ENCODE data around the gene CACNA2D3. TPM values are rescaled to one million over a fixed set of nuclear protein-coding genes. Genes with fewer than 3 reads are reported as not detected.

CACNA2D3 gene
- polyA plus RNA-seq, 1 donor (not counting 4 experiments of a cell fraction or from before 2014, with no cell fraction given): 0.08 TPM

DNA sequence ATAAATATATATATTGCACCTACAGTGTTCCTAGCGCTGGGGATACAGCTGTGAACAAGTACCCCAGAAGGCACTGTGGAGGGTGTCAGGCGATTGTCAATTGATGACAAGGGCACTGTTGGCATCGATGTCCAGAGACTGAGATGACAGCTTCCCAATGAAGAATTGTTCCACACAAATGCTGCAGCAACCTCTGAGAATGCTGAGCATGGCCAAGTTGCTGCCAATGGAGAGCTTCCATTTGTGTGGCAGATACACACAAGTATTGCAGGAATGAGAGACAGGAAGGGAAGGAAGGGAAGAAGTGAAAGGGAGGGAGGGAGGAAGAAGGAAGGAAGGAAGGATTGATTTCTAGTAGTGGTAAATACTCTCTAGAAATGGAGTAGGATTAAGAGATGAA, 783.6 kb downstream of the CACNA2D3 start:
- FAIRE-seq: no peak
- no peak overlapping the region for H3K27ac ChIP-seq (ENCODE audit: control insufficient read depth, insufficient read depth, low read length)
- dilution Hi-C loops (cut with MboI; ENCODE audit: extremely low pct_ligation_motif_present, low sequenced_read_pairs): no loop called here
- H3K4me2 ChIP-seq (ENCODE audit: control insufficient read depth, extremely low read depth, insufficient read depth, low read depth, low read length): no peak overlapping the region
- H3K9ac ChIP-seq (ENCODE audit: control insufficient read depth, extremely low read depth, insufficient read depth, low read length): no peak overlapping the region
- H2AFZ ChIP-seq (ENCODE audit: control insufficient read depth, low read length): no peak overlapping the region
- DNase-seq (ENCODE audit: low read depth, low spot score): no peak
- TF ChIP-seq, protein P1, sequence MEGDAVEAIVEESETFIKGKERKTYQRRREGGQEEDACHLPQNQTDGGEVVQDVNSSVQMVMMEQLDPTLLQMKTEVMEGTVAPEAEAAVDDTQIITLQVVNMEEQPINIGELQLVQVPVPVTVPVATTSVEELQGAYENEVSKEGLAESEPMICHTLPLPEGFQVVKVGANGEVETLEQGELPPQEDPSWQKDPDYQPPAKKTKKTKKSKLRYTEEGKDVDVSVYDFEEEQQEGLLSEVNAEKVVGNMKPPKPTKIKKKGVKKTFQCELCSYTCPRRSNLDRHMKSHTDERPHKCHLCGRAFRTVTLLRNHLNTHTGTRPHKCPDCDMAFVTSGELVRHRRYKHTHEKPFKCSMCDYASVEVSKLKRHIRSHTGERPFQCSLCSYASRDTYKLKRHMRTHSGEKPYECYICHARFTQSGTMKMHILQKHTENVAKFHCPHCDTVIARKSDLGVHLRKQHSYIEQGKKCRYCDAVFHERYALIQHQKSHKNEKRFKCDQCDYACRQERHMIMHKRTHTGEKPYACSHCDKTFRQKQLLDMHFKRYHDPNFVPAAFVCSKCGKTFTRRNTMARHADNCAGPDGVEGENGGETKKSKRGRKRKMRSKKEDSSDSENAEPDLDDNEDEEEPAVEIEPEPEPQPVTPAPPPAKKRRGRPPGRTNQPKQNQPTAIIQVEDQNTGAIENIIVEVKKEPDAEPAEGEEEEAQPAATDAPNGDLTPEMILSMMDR (optimal IDR thresholded peaks at IDR 0.05 in 1 of 3, IDR thresholded peaks at IDR 0.05 in 1 of 3, conservative IDR thresholded peaks at IDR 0.05 in 1 of 3; ENCODE audit: extremely low read depth in 1 of 3, insufficient read depth in 2 of 3, low read length in 3 of 3): no peak
- TF ChIP-seq EZH2 (IDR thresholded peaks at IDR 0.05; ENCODE audit: low read length): no peak
- H3K9me3 ChIP-seq (ENCODE audit: control insufficient read depth, low read depth, low read length): no peaks in the 10 kb centered on the region
- H3K36me3 ChIP-seq (ENCODE audit: control insufficient read depth in 2 of 2, extremely low read depth in 1 of 2, insufficient read depth in 2 of 2, low read length in 2 of 2): no peaks in the 10 kb centered on the region
- no peaks in the 10 kb centered on the region for H4K20me1 ChIP-seq (ENCODE audit: control insufficient read depth, extremely low read depth, insufficient read depth, low read length)
- no peak overlapping the region for H3K4me3 ChIP-seq (ENCODE audit: control insufficient read depth in 2 of 3, extremely low read depth in 1 of 3, insufficient read depth in 2 of 3, low read depth in 1 of 3, low read length in 3 of 3)
- H3K79me2 ChIP-seq (ENCODE audit: control insufficient read depth, insufficient read depth, low read length): no peaks in the 10 kb centered on the region
- no peaks in the 10 kb centered on the region for H3K4me1 ChIP-seq (ENCODE audit: control insufficient read depth, extremely low read depth, insufficient read depth, low read length)
- H3K27me3 ChIP-seq (ENCODE audit: control insufficient read depth, extremely low read depth, insufficient read depth, low read length): no peaks in the 10 kb centered on the region
- no peaks in the 10 kb centered on the region for H3K9me1 ChIP-seq (ENCODE audit: control insufficient read depth, extremely low read depth, insufficient read depth, low read length)

DNA sequence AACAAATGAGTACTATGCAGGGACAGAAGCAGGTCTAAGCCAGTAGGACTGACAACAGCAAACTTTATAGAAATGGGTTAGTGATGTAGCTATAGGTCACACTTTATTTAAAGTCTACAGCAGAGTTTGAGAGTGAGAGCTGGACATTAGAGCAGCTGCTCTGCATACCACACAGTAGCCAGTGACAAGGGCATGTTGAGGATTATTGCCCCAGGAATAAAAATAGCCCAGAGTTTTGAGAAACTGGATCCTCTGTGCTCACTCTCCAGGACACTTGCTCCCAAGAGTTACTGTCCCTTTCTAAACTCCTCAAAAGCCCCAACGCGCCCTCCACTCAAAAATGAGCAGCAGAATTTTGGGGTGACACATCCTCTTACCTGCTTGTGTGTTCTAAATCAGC, 784.4 kb downstream of the CACNA2D3 start:
- no peak overlapping the region for H3K4me3 ChIP-seq (ENCODE audit: control insufficient read depth in 2 of 3, extremely low read depth in 1 of 3, insufficient read depth in 2 of 3, low read depth in 1 of 3, low read length in 3 of 3)
- no peak overlapping the region for H2AFZ ChIP-seq (ENCODE audit: control insufficient read depth, low read length)
- no peaks in the 10 kb centered on the region for H3K27me3 ChIP-seq (ENCODE audit: control insufficient read depth, extremely low read depth, insufficient read depth, low read length)
- dilution Hi-C loops (cut with MboI; ENCODE audit: extremely low pct_ligation_motif_present, low sequenced_read_pairs): no loop called here
- H3K27ac ChIP-seq (ENCODE audit: control insufficient read depth, insufficient read depth, low read length): no peak overlapping the region
- no peaks in the 10 kb centered on the region for H4K20me1 ChIP-seq (ENCODE audit: control insufficient read depth, extremely low read depth, insufficient read depth, low read length)
- no peaks in the 10 kb centered on the region for H3K36me3 ChIP-seq (ENCODE audit: control insufficient read depth in 2 of 2, extremely low read depth in 1 of 2, insufficient read depth in 2 of 2, low read length in 2 of 2)
- no peaks in the 10 kb centered on the region for H3K9me3 ChIP-seq (ENCODE audit: control insufficient read depth, low read depth, low read length)
- no peak overlapping the region for H3K9ac ChIP-seq (ENCODE audit: control insufficient read depth, extremely low read depth, insufficient read depth, low read length)
- no peaks in the 10 kb centered on the region for H3K4me1 ChIP-seq (ENCODE audit: control insufficient read depth, extremely low read depth, insufficient read depth, low read length)
- TF ChIP-seq, protein P1 (optimal IDR thresholded peaks at IDR 0.05 in 1 of 3, IDR thresholded peaks at IDR 0.05 in 1 of 3, conservative IDR thresholded peaks at IDR 0.05 in 1 of 3; ENCODE audit: extremely low read depth in 1 of 3, insufficient read depth in 2 of 3, low read length in 3 of 3): no peak
- no peak for TF ChIP-seq EZH2 (IDR thresholded peaks at IDR 0.05; ENCODE audit: low read length)
- no peaks in the 10 kb centered on the region for H3K9me1 ChIP-seq (ENCODE audit: control insufficient read depth, extremely low read depth, insufficient read depth, low read length)
- no peak for FAIRE-seq
- no peaks in the 10 kb centered on the region for H3K79me2 ChIP-seq (ENCODE audit: control insufficient read depth, insufficient read depth, low read length)
- no peak overlapping the region for H3K4me2 ChIP-seq (ENCODE audit: control insufficient read depth, extremely low read depth, insufficient read depth, low read depth, low read length)
- DNase-seq (ENCODE audit: low read depth, low spot score): no peak
